Measurements from ENCODE around the gene C13orf46.

The C13orf46 gene

GRCh38 chr13:113953561-113953960 lies 20.3 kb downstream of the C13orf46 start:
- DNase-seq = no peak

GRCh38 chr13:113952983-113953520 lies 20.8 kb downstream of the C13orf46 start:
- DNase-seq = no peak

- DNase-seq = no peak
Observed at GRCh38 chr13:113952151-113952982, 21.5 kb downstream of the C13orf46 start.

DNA sequence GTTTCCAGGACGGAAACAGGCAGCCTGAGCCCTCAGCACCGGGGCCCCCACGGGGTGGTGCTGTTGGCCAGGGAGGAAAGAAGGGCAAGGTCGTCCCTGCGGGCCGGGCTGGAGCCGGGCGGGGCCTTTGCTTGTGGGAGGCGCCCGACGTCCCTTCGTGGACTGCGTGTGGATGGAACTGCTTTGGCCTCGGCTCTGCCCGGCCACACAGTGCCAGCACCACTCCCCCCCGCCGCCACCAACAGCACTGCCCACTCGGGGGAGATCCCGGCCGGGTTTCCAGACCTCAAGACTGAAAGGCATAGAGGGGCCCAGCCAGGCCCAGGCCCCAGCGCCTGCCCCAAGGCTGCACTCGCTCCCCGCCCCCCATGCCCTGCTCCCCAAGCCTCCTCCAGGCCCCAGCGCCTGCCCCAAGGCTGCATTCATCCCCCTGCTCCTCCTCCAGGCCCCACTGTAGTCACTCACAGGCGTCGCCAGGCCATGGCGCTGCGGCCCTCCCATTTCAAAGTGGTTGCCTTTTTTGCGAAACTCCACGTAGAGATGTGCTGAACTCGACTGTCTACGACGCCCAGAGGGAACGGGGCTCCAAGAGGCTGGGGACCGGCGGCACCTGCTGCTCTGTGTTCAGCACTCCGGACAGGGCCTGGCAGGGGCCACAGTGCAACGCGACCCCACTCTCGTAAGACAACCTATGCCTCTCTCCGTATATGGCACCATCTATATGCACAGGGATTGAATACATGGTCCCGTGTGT lies 22.5 kb downstream of the C13orf46 start:
- DNase-seq = no peak

DNA sequence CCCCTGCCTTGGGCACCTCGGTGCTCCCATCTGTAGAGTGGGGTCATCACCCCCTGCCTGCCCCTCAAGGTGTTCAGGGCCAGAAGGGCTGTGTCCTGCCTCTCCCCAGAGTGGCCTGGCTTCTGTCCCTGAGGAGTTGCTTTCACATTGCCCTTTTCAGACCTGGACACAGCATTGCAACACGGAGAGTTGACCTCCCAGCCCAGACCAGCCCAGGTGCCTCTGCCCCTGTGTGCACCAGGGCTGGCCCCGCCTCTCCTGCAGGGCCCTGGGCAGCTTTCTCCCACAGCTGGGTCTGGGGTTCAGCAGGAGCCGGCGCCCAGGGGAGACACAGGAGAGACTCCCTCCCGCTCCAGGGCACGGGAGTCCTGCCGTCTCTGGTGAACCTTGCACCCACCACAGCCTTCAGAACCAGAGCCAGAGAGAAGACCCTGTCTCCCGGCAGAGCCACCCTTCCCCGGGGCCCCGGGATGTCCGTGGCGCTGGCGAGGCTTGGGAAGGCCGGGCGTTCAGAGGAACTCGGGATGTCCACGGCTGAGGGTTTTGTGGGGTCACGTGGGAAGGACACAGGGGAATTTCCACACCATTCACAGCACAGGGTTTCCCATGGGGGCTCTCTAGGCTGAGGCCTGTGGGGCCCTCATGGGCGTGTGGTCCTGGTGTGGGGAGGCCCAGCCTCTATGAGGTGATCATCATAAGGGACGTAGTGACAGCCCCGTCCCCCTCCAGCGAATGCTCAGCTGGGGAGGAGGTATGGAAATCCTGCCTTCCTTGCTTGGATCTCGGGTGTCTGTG lies 23.2 kb downstream of the C13orf46 start:
- DNase-seq = no peak

DNA sequence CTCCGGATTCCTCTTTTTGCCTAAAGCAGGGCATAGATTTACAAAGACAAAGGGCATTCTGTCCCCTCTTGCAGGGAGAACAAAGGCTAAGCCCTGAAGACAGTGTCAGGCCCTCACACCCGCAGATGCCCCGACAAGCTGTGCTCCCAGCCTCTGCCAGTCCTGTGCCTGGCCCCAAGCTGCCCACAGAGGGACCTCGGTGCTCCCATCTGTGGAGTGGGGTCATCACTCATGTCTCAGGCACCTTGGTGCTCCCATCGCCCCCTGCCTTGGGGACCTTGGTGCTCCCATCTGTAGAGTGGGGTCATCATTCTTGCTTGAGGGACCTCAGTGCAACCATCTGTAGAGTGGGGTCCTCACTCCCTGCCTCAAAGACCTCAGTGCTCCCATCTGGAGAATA lies 24.3 kb downstream of the C13orf46 start:
- no peak for DNase-seq

DNA sequence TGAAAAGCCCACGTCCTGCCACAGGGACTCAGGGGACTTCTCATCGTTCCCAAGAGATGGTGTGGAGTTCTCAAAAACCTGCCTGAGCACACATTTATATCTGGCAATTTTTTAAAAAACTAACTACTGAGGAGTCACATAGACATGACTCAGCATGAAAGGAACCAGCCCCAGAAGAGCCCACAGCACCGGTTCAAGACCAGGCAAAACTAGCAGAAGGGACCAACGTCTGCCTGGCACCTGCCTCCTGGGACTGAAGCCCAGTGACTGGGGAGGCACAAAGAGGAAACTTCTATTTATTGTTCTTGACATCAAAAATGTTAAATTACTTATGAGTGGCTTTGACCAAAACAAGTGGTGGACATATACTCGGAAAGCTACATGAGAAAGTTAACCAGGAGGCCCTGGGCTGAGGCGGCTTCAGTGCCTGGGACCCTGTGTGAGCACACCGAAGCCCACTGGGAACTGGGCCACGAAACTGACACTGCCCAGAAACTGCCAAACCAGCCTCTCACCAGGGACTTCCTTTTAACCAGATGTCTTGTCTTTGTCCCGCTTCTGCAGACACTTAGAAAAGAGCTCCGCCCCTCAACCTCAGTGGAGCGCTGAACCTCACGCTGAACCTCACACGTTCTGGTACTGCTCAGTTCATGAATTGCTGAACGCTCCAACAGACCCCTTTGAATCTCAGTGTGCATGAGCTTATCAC lies 25.7 kb downstream of the C13orf46 start:
- DNase-seq = no peak

DNA sequence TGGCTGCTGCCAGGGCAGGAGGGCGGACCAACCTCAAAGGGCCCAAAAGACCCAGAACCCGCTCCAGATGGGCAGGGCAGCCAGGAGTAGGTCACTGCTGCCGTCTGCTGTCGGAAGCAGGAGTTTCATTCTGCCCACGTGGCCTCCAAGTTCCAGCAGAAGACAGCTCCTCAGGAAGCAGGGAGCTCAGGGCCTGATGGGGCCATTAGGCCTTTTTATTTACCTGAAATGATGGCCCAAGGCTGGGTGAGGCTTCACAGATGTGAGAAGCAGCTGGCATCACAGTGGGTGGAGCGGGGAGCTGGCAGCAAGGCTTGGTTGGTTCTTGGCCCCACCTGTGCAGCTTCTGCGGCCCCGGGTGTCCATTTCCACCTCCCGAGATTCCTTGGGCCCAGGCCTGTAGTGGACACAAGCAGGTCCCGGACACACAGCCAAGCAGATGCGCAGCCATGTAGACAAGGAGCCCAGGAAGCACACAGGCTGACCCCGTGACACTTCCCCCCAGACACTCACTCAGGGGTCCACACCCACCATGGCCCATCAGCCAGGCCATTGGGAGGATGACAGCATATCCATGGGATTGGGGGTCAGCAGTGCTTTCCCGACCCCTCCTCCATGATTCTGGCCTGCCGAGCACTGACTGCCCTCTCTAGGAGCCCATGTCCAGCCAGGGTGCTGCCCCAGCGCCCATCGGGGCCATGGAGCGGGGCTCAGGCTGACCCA lies 26.4 kb downstream of the C13orf46 start:
- no peak for DNase-seq

- no peak for DNase-seq
Observed at GRCh38 chr13:113946409-113947181, 27.3 kb downstream of the C13orf46 start.

GRCh38 chr13:113945857-113946408 lies 27.9 kb downstream of the C13orf46 start:
- DNase-seq = no peak

- no peak for DNase-seq
Observed at GRCh38 chr13:113943821-113944565, 29.9 kb downstream of the C13orf46 start.

DNA sequence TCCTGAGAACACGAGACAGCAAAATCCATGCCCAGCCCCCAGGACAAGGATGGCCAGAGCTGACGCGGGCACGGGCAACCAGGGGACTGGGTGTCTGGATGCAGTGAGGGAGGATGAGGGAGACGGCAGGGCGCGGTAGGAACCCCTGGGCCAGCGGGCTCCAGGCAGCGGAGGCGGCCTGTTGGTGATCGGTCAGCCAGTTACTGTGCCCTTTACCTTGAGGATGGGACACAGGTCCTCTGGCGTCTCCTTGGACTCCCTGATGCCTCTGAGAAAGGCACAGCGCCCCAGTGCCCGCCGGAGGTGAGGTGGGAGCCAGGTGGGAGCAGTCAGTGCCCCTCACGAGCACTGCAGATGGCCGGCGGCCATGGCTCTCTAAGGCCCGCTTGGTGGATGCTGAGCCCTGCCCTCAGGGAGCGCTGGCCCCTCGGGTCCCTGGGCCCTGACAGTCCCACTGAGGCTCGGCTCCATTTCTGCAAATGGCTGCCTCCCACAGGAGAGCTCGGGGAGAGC lies 31.2 kb downstream of the C13orf46 start:
- no peak for DNase-seq

- DNase-seq = no peak
Observed at GRCh38 chr13:113941571-113942191, 32.2 kb downstream of the C13orf46 start.

DNA sequence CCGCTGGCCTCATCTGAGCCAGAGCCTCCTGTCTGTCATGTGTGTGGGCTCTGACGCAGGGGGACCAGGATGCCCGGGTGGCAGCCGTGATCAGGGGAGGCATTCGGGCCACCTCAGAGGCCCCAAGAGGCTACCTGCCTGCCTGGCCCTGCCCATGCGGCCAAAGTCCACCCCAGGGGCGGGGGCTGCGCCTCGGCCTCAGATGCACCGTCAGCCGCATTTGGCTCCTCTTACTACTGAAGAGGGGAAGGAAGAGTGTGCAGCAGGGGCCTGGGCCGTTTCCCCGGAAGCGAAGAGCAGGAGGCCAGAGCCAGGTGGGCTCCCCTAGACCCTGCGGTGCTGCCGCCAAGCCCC lies 34.0 kb downstream of the C13orf46 start:
- DNase-seq = no peak

- no peak for DNase-seq
Observed at GRCh38 chr13:113939129-113939943, 34.5 kb downstream of the C13orf46 start.

DNA sequence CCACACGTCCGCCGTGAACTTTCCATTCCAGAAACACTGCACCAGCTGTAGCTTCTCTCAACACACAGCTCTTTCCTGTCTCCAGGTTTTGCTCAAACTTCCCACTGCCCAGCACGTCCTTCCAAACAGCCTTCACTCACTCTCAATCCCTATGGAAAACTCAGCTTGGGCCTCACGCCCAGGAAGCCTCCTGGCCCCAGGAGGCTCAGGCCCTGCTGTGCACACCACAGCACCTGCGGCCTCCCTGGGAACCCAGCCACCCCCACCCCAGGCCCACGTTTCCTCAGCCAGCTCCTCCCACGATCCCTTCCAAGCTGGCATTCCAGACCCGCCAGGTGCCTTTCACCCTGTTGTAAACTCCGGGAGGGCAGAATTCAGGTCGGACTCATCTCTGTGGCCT lies 35.2 kb downstream of the C13orf46 start:
- no peak for DNase-seq

DNA sequence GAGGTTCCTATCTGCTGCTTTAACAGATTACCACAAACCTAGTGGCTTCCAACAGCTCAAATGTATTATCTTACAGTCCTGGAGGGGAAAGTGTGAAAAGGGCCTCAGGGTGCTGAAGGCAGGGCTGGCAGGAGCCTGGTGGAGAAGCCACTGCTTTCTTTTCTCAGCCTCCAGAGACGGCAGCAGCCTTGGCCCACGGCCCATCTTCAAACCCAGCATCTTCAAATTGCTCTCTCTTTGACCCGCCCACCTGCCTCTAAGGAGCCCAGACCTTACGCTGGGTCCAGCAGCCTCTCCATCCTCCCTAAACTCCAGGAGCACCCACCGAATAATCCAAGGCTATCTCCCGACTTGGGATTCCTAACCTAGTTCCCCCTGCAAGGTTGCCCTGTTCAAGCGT lies 35.6 kb downstream of the C13orf46 start:
- no peak for DNase-seq

DNA sequence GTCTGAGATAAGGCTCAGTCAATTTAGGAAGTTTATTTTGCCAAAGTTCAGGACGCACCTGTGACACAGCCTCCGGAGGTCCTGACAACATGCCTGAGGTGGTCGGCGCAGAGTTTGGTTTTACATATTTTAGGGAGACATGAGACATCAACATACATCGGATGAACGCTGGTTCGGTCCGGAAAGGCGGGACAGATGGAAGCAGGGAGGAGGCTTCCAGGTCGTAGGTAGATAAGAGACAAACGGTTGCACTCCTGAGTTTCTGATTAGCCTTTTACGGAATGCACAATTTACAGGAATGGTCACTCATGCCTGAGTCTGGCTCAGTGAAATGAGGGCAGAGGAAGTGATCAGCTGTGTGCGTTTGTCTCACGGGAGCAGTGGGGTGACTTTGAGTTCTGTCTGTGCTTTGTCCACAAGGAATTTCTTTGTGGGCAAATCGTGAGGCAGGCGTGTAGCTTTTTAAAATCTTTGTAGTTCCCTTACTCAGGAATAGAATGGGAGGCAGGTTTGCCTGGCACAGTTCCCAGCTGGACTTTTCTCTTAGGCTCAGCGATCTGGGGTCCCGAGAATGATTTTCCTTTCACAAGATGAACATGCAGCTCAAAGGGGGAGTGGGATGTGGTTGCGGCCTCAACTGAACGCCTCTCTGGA lies 36.2 kb downstream of the C13orf46 start:
- DNase-seq = no peak

All from activated effector memory CD4-positive, alpha-beta T cell treated with Interleukin-2 at 50 U/mL for 16 hours (primary cell).